Prostate gland (tissue), 2 donors: ENCODE results near the gene CCDC12. TPM values are rescaled to one million over a fixed set of nuclear protein-coding genes. Genes with fewer than 3 reads are reported as not detected.

Source experiments
- DNase-seq: peaks from one replicate; pipeline ENCODE4 v3.0.0-alpha.2; 2019; ENCODE audit warnings: low spot score
- H3K27ac ChIP-seq, 2 donors: fragments of 200-600 bp; sonication (generic); 2 replicates each; pipeline ENCODE4 v1.5.1; 2017 to 2019
- H3K27me3 ChIP-seq: fragments of 200-600 bp; sonication (generic); replicated peaks from 2 replicates; pipeline ENCODE4 v1.5.1; 2019; ENCODE audit not compliant: insufficient read depth
- H3K36me3 ChIP-seq, 2 donors: fragments of 200-600 bp; sonication (generic); 1 replicate in 1 of 2; 2 replicates in 1 of 2; pipeline versions ENCODE4 v1.5.1 to v1.8.1; 2017 to 2019
- H3K4me1 ChIP-seq: fragments of 200-600 bp; sonication (generic); replicated peaks from 2 replicates; pipeline ENCODE4 v1.5.1; 2019
- H3K4me3 ChIP-seq, 2 donors: fragments of 200-600 bp; sonication (generic); 2 replicates each; pipeline ENCODE4 v1.5.1; 2017 to 2019
- H3K9me3 ChIP-seq: fragments of 200-600 bp; sonication (generic); 2 replicates; pipeline ENCODE4 v1.5.1; 2017
- POLR2A ChIP-seq: fragments of 450-650 bp; IDR thresholded peaks from one replicate; pipeline ENCODE4 v1.6.1; 2016; ENCODE audit warnings: antibody characterized with exemption, mild to moderate bottlenecking
- POLR2AphosphoS5 ChIP-seq: sonication (generic); formaldehyde crosslinking; IDR thresholded peaks from one replicate; pipeline ENCODE4 v1.6.1; 2017; ENCODE audit warnings: antibody characterized with exemption
- WGBS: methylation state at CpG from one replicate; pipeline ENCODE4 v1.1.5; 2018; 5-methylcytosine and 5-hydroxymethylcytosine counted together
- intact Hi-C: fragments of 100-400 bp; cut with DNase I; formaldehyde crosslinking; loops from one replicate; pipeline ENCODE4 v1.14.2; 2022
- total RNA-seq, 2 donors: library from RNA; depleted of rRNA; stranded (reverse); fragments of >200 nt; gene quantifications; one replicate each; pipeline ENCODE4 v1.1.0, GENCODE V29; 2016
- TF ChIP-seq, protein P1 (sequence below), 4 experiments: fragments of 200-600 bp in 2 of 4; fragments of 450-650 bp in 2 of 4; sonication (generic) in 2 of 4; IDR thresholded peaks; 1 replicate in 3 of 4; 2 replicates in 1 of 4; pipeline ENCODE4 v1.5.1; 2016 to 2019; ENCODE audit warnings: antibody characterized with exemption in 4 of 4, mild to moderate bottlenecking in 2 of 4, moderate library complexity in 2 of 4

CCDC12 gene
- total RNA-seq, 2 donors from 2014 or later: 34.6 to 78.7 TPM

- DNase-seq: no peak
- no peak overlapping the region for H3K27ac ChIP-seq
- peaks cover 8% of the 10 kb centered on the region for H3K4me1 ChIP-seq
- H3K27me3 ChIP-seq: no peaks in the 10 kb centered on the region
- intact Hi-C loops: no loop called here
- H3K4me3 ChIP-seq: no peak overlapping the region
- H3K36me3 ChIP-seq: peaks cover 5 to 7% of the 10 kb centered on the region in 2 donors
- 83% methylated on average over 1 of the region's 1 CpG for WGBS
- H3K9me3 ChIP-seq: no peaks in the 10 kb centered on the region
- TF ChIP-seq POLR2AphosphoS5: no peak
- TF ChIP-seq POLR2A: no peak
- TF ChIP-seq, protein P1, sequence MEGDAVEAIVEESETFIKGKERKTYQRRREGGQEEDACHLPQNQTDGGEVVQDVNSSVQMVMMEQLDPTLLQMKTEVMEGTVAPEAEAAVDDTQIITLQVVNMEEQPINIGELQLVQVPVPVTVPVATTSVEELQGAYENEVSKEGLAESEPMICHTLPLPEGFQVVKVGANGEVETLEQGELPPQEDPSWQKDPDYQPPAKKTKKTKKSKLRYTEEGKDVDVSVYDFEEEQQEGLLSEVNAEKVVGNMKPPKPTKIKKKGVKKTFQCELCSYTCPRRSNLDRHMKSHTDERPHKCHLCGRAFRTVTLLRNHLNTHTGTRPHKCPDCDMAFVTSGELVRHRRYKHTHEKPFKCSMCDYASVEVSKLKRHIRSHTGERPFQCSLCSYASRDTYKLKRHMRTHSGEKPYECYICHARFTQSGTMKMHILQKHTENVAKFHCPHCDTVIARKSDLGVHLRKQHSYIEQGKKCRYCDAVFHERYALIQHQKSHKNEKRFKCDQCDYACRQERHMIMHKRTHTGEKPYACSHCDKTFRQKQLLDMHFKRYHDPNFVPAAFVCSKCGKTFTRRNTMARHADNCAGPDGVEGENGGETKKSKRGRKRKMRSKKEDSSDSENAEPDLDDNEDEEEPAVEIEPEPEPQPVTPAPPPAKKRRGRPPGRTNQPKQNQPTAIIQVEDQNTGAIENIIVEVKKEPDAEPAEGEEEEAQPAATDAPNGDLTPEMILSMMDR (IDR thresholded peaks at IDR 0.05): no peak
Observed at GRCh38 chr3:46928282-46928681, 48.3 kb downstream of the CCDC12 start.

GRCh38 chr3:46927718-46928073, 48.8 kb downstream of the CCDC12 start:
- H3K4me1 ChIP-seq: peaks cover 8% of the 10 kb centered on the region
- intact Hi-C loops: no loop called here
- DNase-seq: no peak

GRCh38 chr3:46926871-46927717, 49.5 kb downstream of the CCDC12 start:
- no peak for DNase-seq
- WGBS: 86% methylated on average over 15 of the region's 15 CpGs
- Histone ChIP-seq H3K36me3 (peaks cover 5 to 17% of the 10 kb centered on the region in 2 donors), H3K27ac (no peak overlapping the region), H3K4me3 (no peak overlapping the region), H3K9me3 (no peaks in the 10 kb centered on the region), H3K4me1 (peaks cover 8% of the 10 kb centered on the region), H3K27me3 (no peaks in the 10 kb centered on the region)
- TF ChIP-seq, protein P1 (IDR thresholded peaks at IDR 0.05): no peak
- TF ChIP-seq POLR2AphosphoS5 (no peak), POLR2A (no peak)
- intact Hi-C loops: no loop called here

More at GRCh38 chr3:46927718-46928073, 48.8 kb downstream of the CCDC12 start:
- no peak overlapping the region for H3K4me3 ChIP-seq
- TF ChIP-seq POLR2A: no peak
- no peak for TF ChIP-seq POLR2AphosphoS5
- TF ChIP-seq, protein P1 (IDR thresholded peaks at IDR 0.05): no peak
- no peaks in the 10 kb centered on the region for H3K9me3 ChIP-seq
- 96% methylated on average over 6 of the region's 6 CpGs for WGBS
- H3K27ac ChIP-seq: no peak overlapping the region
- H3K27me3 ChIP-seq: no peaks in the 10 kb centered on the region
- peaks cover 5 to 11% of the 10 kb centered on the region in 2 donors for H3K36me3 ChIP-seq

GRCh38 chr3:46926447-46926846, 50.1 kb downstream of the CCDC12 start:
- TF ChIP-seq POLR2AphosphoS5: no peak
- no peak for TF ChIP-seq POLR2A
- TF ChIP-seq, protein P1 (IDR thresholded peaks at IDR 0.05): no peak
- WGBS: 85% methylated on average over 6 of the region's 6 CpGs
- intact Hi-C loops: no loop called here
- Histone ChIP-seq H3K27ac (no peak overlapping the region), H3K4me3 (no peak overlapping the region), H3K36me3 (peaks cover 5 to 23% of the 10 kb centered on the region in 2 donors), H3K27me3 (no peaks in the 10 kb centered on the region), H3K4me1 (peaks cover 8% of the 10 kb centered on the region), H3K9me3 (no peaks in the 10 kb centered on the region)
- DNase-seq: no peak

DNA sequence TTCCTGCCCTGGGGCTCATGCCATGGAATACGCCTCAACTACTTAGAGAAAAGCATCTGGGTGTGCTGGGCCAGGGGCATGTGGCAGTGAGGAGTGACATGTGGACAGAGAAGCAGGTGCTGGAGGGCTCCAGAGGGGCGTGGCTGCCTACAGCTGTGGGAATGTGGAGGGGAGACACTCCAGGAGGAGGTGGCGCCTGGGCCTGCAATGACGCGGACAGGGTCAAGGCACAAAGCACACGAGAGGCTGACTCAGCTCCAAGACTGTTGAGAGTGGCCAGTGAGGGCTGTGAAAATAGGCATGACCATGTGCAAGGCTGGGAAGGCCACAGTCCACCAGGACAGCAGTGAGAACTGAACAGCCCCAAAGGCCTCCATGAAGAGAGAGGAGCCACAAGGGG, 50.5 kb downstream of the CCDC12 start:
- TF ChIP-seq POLR2AphosphoS5: no peak
- no peak for TF ChIP-seq POLR2A
- TF ChIP-seq, protein P1 (IDR thresholded peaks at IDR 0.05): no peak
- Histone ChIP-seq H3K27ac (no peak overlapping the region), H3K9me3 (no peaks in the 10 kb centered on the region), H3K36me3 (peaks cover 8 to 27% of the 10 kb centered on the region in 2 donors), H3K4me1 (peaks cover 8% of the 10 kb centered on the region), H3K4me3 (no peak overlapping the region), H3K27me3 (no peaks in the 10 kb centered on the region)
- intact Hi-C loops: no loop called here
- WGBS: 62% methylated on average over 6 of the region's 6 CpGs
- DNase-seq: no peak
